GM18498 (cell line): ENCODE results near the gene PIM2.
"Not testable (repeated sequence)": the region's sequence is repeated elsewhere in the genome, so short reads cannot be mapped to it uniquely, and the experiment has no call there.

ENCODE experiments used
- ATAC-seq: cut with Tn5 transposase; IDR thresholded peaks from one replicate; pipeline ENCODE4 v1.9.1; 2021; ENCODE audit warnings: mild to moderate bottlenecking, moderate library complexity; ENCODE audit not compliant: unreplicated experiment

The PIM2 gene

DNA sequence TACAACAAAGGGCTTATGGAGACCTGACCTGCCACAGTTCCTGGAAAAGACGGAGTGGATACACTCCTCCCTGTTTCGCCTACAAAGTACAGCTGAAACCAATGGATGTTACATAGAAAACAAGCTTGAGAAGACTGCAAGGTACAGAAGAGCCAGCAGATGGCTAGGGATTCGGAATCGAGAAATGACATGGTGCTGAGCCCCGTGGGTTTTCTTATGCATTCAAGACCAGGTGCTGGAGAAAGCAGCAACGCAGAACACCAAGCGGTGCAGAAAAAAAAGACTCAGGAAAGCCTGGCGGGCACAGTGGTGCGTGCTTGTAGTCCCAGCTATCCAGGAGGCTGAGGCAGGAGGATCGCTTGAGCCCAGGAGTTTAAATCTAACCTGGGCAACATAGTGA lies 35.1 kb downstream of the PIM2 start:
- ATAC-seq: no peak

DNA sequence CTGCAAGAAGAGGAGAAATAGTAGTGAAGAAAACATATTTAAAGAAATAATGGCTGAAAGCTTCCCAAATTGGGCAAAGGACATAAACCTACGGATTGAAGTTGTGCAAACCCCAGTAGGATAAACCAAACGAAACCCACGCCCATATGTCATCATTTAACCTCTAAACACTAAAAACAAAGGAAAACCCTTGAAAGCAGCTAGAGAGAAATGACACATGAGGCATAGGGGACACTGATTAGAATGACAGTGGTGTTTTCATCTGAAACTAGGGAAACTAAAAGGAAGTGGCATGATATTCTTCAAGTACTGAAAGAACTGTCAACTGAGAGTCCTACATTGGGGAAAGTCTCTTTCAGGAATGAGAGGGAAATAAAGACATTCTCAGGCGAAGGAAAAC lies 41.9 kb downstream of the PIM2 start:
- not testable (repeated sequence) for ATAC-seq

DNA sequence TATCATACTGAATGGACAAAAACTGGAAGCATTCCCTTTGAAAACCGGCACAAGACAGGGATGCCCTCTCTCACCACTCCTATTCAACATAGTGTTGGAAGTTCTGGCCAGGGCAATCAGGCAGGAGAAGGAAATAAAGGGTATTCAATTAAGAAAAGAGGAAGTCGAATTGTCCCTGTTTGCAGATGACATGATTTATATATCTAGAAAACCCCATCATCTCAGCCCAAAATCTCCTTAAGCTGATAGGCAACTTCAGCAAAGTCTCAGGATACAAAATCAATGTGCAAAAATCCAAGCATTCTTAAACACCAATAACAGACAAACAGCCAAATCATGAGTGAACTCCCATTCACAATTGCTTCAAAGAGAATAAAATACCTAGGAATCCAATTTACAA lies 46.8 kb downstream of the PIM2 start:
- not testable (repeated sequence) for ATAC-seq

DNA sequence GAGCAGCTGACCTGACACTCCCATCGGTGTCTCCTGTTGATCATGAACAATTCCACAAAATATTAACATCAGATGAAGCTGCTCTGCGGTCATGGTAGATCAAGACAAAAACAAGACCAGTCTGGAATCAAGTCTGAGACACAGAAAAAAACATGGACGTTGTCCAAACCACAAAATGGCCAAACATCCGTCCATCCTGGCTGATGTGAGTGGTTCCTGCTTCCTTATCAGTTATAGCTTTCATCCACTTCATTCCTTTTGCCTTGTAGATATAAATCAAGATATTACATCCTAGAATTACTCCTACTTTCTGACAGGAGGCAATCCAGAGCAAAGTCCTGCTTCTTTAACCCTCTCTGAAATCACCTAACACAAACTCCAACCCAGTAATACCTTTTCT lies 54.6 kb downstream of the PIM2 start:
- no peak for ATAC-seq
